ENCODE data around the gene DYNC1LI1. TPM values are rescaled to one million over a fixed set of nuclear protein-coding genes. Genes with fewer than 3 reads are reported as not detected.
A peak's percentile ranks its signal among the peaks of the same experiment; 100 is the strongest.

DYNC1LI1 gene
- polyA plus RNA-seq, 1 donor (not counting 4 experiments of a cell fraction or from before 2014, with no cell fraction given) = 64.4 TPM

GRCh38 chr3:32593903-32594525 is 23.4 kb upstream of the DYNC1LI1 start:
- Histone ChIP-seq H3K27me3 (ENCODE audit: control insufficient read depth, extremely low read depth, insufficient read depth, low read length) (peaks cover 6% of the 10 kb centered on the region), H3K4me3 (ENCODE audit: control insufficient read depth in 2 of 3, extremely low read depth in 1 of 3, insufficient read depth in 2 of 3, low read depth in 1 of 3, low read length in 3 of 3) (no peak overlapping the region), H3K4me2 (ENCODE audit: control insufficient read depth, extremely low read depth, insufficient read depth, low read depth, low read length) (no peak overlapping the region), H3K27ac (ENCODE audit: control insufficient read depth, insufficient read depth, low read length) (no peak overlapping the region), H3K36me3 (ENCODE audit: control insufficient read depth in 2 of 2, extremely low read depth in 1 of 2, insufficient read depth in 2 of 2, low read length in 2 of 2) (no peaks in the 10 kb centered on the region), H3K9me3 (ENCODE audit: control insufficient read depth, low read depth, low read length) (no peaks in the 10 kb centered on the region), H3K4me1 (ENCODE audit: control insufficient read depth, extremely low read depth, insufficient read depth, low read length) (peaks cover 7% of the 10 kb centered on the region), H3K79me2 (ENCODE audit: control insufficient read depth, insufficient read depth, low read length) (no peaks in the 10 kb centered on the region), H4K20me1 (ENCODE audit: control insufficient read depth, extremely low read depth, insufficient read depth, low read length) (no peaks in the 10 kb centered on the region), H2AFZ (ENCODE audit: control insufficient read depth, low read length) (no peak overlapping the region), H3K9me1 (ENCODE audit: control insufficient read depth, extremely low read depth, insufficient read depth, low read length) (no peaks in the 10 kb centered on the region), H3K9ac (ENCODE audit: control insufficient read depth, extremely low read depth, insufficient read depth, low read length) (no peak overlapping the region)
- FAIRE-seq (peak; percentile 63), DNase-seq (ENCODE audit: low read depth, low spot score) (no peak)
- dilution Hi-C loops (cut with MboI; ENCODE audit: extremely low pct_ligation_motif_present, low sequenced_read_pairs) = no loop called here
- TF ChIP-seq EZH2 (IDR thresholded peaks at IDR 0.05; ENCODE audit: low read length) (no peak), CTCF (optimal IDR thresholded peaks at IDR 0.05 in 1 of 3, IDR thresholded peaks at IDR 0.05 in 1 of 3, conservative IDR thresholded peaks at IDR 0.05 in 1 of 3; ENCODE audit: extremely low read depth in 1 of 3, insufficient read depth in 2 of 3, low read length in 3 of 3) (no peak)

GRCh38 chr3:32592696-32593353 is 22.2 kb upstream of the DYNC1LI1 start:
- H3K36me3 ChIP-seq (ENCODE audit: control insufficient read depth in 2 of 2, extremely low read depth in 1 of 2, insufficient read depth in 2 of 2, low read length in 2 of 2) = no peaks in the 10 kb centered on the region
- dilution Hi-C loops (cut with MboI; ENCODE audit: extremely low pct_ligation_motif_present, low sequenced_read_pairs) = no loop called here
- H3K27me3 ChIP-seq (ENCODE audit: control insufficient read depth, extremely low read depth, insufficient read depth, low read length) = peaks cover 8% of the 10 kb centered on the region
- no peaks in the 10 kb centered on the region for H4K20me1 ChIP-seq (ENCODE audit: control insufficient read depth, extremely low read depth, insufficient read depth, low read length)
- no peak for FAIRE-seq
- H3K9me1 ChIP-seq (ENCODE audit: control insufficient read depth, extremely low read depth, insufficient read depth, low read length) = no peaks in the 10 kb centered on the region
- H3K4me1 ChIP-seq (ENCODE audit: control insufficient read depth, extremely low read depth, insufficient read depth, low read length) = peaks cover 7% of the 10 kb centered on the region
- TF ChIP-seq EZH2 (IDR thresholded peaks at IDR 0.05; ENCODE audit: low read length) = no peak
- TF ChIP-seq CTCF (optimal IDR thresholded peaks at IDR 0.05 in 1 of 3, IDR thresholded peaks at IDR 0.05 in 1 of 3, conservative IDR thresholded peaks at IDR 0.05 in 1 of 3; ENCODE audit: extremely low read depth in 1 of 3, insufficient read depth in 2 of 3, low read length in 3 of 3) = no peak
- no peak overlapping the region for H3K9ac ChIP-seq (ENCODE audit: control insufficient read depth, extremely low read depth, insufficient read depth, low read length)
- no peaks in the 10 kb centered on the region for H3K79me2 ChIP-seq (ENCODE audit: control insufficient read depth, insufficient read depth, low read length)
- no peak overlapping the region for H3K4me3 ChIP-seq (ENCODE audit: control insufficient read depth in 2 of 3, extremely low read depth in 1 of 3, insufficient read depth in 2 of 3, low read depth in 1 of 3, low read length in 3 of 3)
- H3K9me3 ChIP-seq (ENCODE audit: control insufficient read depth, low read depth, low read length) = no peaks in the 10 kb centered on the region
- no peak overlapping the region for H3K4me2 ChIP-seq (ENCODE audit: control insufficient read depth, extremely low read depth, insufficient read depth, low read depth, low read length)
- no peak overlapping the region for H2AFZ ChIP-seq (ENCODE audit: control insufficient read depth, low read length)
- no peak for DNase-seq (ENCODE audit: low read depth, low spot score)
- H3K27ac ChIP-seq (ENCODE audit: control insufficient read depth, insufficient read depth, low read length) = no peak overlapping the region
